Uterine smooth muscle cell (primary cell): ENCODE data around the gene NDUFB8. TPM values are rescaled to one million over a fixed set of nuclear protein-coding genes. Genes with fewer than 3 reads are reported as not detected.

Experiments
- total RNA-seq: library from RNA; depleted of rRNA; stranded (reverse); fragments of >200 nt; gene quantifications from 2 replicates; pipeline ENCODE4 v1.2.3, GENCODE V29; 2014

Gene NDUFB8
- 101 and 110 TPM in 2 replicates for total RNA-seq

DNA sequence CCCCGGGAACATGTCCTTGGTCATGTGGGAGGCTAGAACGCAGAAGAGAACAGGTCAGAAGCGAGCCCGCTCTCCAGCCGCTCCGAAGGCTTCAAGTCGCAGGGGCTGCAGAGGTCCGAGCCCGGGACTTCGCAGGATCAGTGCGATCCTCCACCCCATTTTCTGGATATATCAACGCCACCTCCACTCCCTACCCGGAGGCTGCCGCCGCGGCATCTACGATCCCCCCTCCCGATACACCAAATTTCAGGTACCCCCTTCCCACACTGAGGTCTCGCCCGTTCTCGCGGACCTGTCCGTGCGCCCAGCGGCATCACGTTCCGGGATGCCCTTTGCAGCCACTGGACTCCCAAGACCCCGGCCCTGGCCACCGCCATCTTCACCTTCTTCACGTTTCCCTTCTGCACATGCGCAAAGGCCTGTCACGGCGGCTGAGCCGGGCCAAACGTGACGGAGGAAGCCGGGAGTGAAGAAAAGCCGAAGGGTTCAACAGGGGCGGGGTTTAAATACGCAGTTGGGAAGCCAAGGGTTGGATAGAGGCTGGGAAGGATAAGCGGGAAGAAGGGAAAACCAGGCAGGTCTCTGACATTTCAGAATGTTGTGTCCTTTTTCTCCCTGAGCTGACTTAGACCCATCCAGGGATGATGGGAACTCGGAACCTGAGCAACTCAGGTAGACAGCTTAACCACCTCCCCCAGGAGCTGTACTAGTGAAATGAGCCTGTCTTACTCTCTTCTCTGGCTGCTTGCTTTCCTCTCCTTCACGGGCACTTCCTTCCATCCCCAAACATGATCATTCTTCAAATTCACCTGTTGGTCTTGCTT, at the start of gene NDUFB8:
TSS of gene NDUFB8 (minus strand) at position 397 of the 824 bp plus-strand sequence. CDS start at position 377, 20 bp downstream.

DNA sequence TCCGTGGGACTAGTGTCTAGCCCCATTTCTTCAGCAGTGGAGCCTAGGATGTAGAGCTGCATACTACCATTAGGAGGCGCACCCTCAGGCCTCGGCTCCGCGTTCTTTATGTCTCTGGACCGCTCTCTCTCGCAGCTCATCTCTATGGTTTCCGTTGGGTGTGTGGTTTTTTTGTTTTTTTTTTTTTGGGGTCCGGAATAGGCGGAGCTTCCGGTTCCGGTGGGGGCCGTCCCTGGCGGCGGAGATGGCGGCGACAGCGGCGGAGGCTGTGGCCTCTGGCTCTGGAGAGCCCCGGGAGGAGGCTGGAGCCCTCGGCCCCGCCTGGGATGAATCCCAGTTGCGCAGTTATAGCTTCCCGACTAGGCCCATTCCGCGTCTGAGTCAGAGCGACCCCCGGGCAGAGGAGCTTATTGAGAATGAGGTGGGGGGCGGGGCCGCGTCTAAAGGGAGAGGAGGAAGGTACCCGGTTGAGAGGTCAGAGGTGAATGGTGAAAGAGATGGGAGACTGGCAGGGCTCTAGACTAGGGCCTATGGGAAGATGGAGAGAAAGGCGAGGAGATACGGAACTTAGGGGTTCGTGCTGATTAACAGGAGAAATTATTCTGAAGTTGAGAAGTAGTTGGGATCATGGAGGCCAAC, 6.2 kb upstream of the NDUFB8 start, which contains the start of gene HIF1AN:
TSS of gene HIF1AN (plus strand) at position 229 of the 639 bp plus-strand sequence. CDS start at position 245, 16 bp downstream.

DNA sequence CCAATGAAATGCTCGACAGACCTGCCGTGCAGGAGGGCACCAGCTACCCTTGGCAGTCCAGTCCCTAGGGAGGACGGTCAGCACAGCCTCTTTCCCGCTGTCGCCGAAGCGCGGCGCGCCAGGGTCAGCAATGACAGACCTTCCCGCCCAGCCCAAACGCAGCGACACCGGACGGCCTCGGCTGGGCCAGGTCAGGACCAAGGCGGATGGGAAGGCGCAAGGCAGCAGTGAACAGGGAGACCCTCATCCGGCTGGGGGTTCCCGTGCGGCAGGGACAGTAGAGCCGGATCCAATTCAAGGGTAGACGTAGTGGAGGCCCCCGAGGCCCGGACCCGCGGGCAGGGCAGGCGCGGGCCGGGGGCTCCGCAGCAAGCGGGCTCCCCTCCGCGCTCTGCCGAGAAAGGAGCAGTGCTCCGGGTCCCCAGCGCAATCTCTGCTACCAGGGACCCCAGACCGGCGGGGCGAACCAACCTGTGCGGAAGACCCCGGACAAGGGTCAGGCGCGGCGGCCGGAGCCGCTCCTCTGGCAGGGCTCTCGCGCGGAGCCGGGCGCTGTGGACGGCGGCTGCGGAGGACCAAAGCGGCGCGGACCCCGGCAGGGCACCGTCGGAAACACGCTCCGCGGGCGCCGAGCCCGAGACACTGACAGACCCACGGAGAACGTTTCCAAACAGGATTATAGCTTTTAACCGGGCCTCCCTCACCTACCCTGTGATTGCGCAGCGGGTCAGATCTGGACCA, 10.2 kb downstream of the NDUFB8 start, which contains the start of gene SEC31B:
TSS of gene SEC31B (minus strand) at position 551 of the 741 bp plus-strand sequence. CDS start 2,909 bp downstream, outside the sequence.

Other genes with a start within 250 kb of the NDUFB8 start
- gene BLOC1S2, start 243.2 kb downstream of the NDUFB8 start, total RNA-seq: 46.4 and 47.4 TPM in 2 replicates
- gene PKD2L1, start 199.6 kb downstream of the NDUFB8 start, total RNA-seq: under 0.01 TPM in 1 of 2 replicates, not detected in the other
- gene SCD, start 182.6 kb downstream of the NDUFB8 start, total RNA-seq: 532 and 1,071 TPM in 2 replicates
- not detected in 2 replicates for gene WNT8B, start 66.9 kb downstream of the NDUFB8 start, total RNA-seq
- gene SEC31B, start 10.0 kb downstream of the NDUFB8 start, total RNA-seq: 1.2 and 2.9 TPM in 2 replicates
- 15.6 and 15.8 TPM in 2 replicates for gene HIF1AN, start 6.1 kb upstream of the NDUFB8 start, total RNA-seq
- gene PAX2, start 215.7 kb upstream of the NDUFB8 start, total RNA-seq: under 0.01 TPM in 1 of 2 replicates, not detected in the other